ENCODE data around the gene TTYH1. TPM values are rescaled to one million over a fixed set of nuclear protein-coding genes. Genes with fewer than 3 reads are reported as not detected.

TTYH1 gene
- total and polyA plus RNA-seq, 4 donors: 0.05 to 0.46 (median 0.18) TPM; not detected in 1

GRCh38 chr19:54459282-54460229 lies 44.3 kb downstream of the TTYH1 start:
- Histone ChIP-seq H3K9me3 (ENCODE audit: control insufficient read depth in 4 of 4, insufficient read depth in 3 of 4, low read length in 3 of 4) (no peaks in the 10 kb centered on the region), H3K4me3 (no peak overlapping the region), H3K36me3 (ENCODE audit: control insufficient read depth in 4 of 4, insufficient read depth in 4 of 4, low read length in 4 of 4) (peaks cover 25 to 73% (median 40%) of the 10 kb centered on the region in 4 donors), H3K27ac (ENCODE audit: low read depth in 1 of 2, low read length in 1 of 2) (peak overlapping the region in 1 of 2 donors; percentile 21), H3K9ac (ENCODE audit: insufficient read depth in 1 of 2, low read length in 2 of 2) (peak overlapping the region in 1 of 2 donors; percentile 68), H3K27me3 (ENCODE audit: control insufficient read depth in 3 of 3, insufficient read depth in 3 of 3, low read length in 2 of 3) (no peaks in the 10 kb centered on the region), H3K4me1 (ENCODE audit: control insufficient read depth in 5 of 5, insufficient read depth in 5 of 5, low read length in 5 of 5) (peaks cover 0 to 50% (median 13%) of the 10 kb centered on the region in 5 donors)
- 81 to 84% methylated on average over 16 of the region's 16 CpGs for WGBS, 2 donors
- ATAC-seq (ENCODE audit: insufficient read depth, low FRiP score) (no peak), DNase-seq (no peak)
- TF ChIP-seq CTCF (IDR thresholded peaks at IDR 0.05; ENCODE audit: control extremely low read depth, extremely low read depth): no peak

GRCh38 chr19:54460230-54461005 lies 45.2 kb downstream of the TTYH1 start:
- Histone ChIP-seq H3K9ac (ENCODE audit: insufficient read depth in 1 of 2, low read length in 2 of 2) (peak overlapping the region in 1 of 2 donors; percentile 68), H3K4me3 (no peak overlapping the region), H3K4me1 (ENCODE audit: control insufficient read depth in 5 of 5, insufficient read depth in 5 of 5, low read length in 5 of 5) (peaks cover 0 to 50% (median 13%) of the 10 kb centered on the region in 5 donors), H3K27me3 (ENCODE audit: control insufficient read depth in 3 of 3, insufficient read depth in 3 of 3, low read length in 2 of 3) (no peaks in the 10 kb centered on the region), H3K27ac (ENCODE audit: low read depth in 1 of 2, low read length in 1 of 2) (peak overlapping the region in 1 of 2 donors; percentile 21), H3K36me3 (ENCODE audit: control insufficient read depth in 4 of 4, insufficient read depth in 4 of 4, low read length in 4 of 4) (peaks cover 16 to 64% (median 35%) of the 10 kb centered on the region in 4 donors), H3K9me3 (ENCODE audit: control insufficient read depth in 4 of 4, insufficient read depth in 3 of 4, low read length in 3 of 4) (no peaks in the 10 kb centered on the region)
- no peak for ATAC-seq (ENCODE audit: insufficient read depth, low FRiP score)
- DNase-seq: peak in 1 of 3 donors; percentile 5
- 71 to 81% methylated on average over 26 to 39 of the region's 39 CpGs for WGBS, 2 donors
- no peak for TF ChIP-seq CTCF (IDR thresholded peaks at IDR 0.05; ENCODE audit: control extremely low read depth, extremely low read depth)

- no peak for DNase-seq
- Histone ChIP-seq H3K9ac (ENCODE audit: insufficient read depth in 1 of 2, low read length in 2 of 2) (peak overlapping the region in 1 of 2 donors; percentile 27), H3K9me3 (ENCODE audit: control insufficient read depth in 4 of 4, insufficient read depth in 3 of 4, low read length in 3 of 4) (no peaks in the 10 kb centered on the region), H3K4me3 (no peak overlapping the region), H3K27ac (ENCODE audit: low read depth in 1 of 2, low read length in 1 of 2) (no peak overlapping the region), H3K4me1 (ENCODE audit: control insufficient read depth in 5 of 5, insufficient read depth in 5 of 5, low read length in 5 of 5) (peaks cover 0 to 50% (median 13%) of the 10 kb centered on the region in 5 donors), H3K36me3 (ENCODE audit: control insufficient read depth in 4 of 4, insufficient read depth in 4 of 4, low read length in 4 of 4) (peaks cover 15 to 57% (median 31%) of the 10 kb centered on the region in 4 donors), H3K27me3 (ENCODE audit: control insufficient read depth in 3 of 3, insufficient read depth in 3 of 3, low read length in 2 of 3) (no peaks in the 10 kb centered on the region)
- no peak for ATAC-seq (ENCODE audit: insufficient read depth, low FRiP score)
- TF ChIP-seq CTCF (IDR thresholded peaks at IDR 0.05; ENCODE audit: control extremely low read depth, extremely low read depth): no peak
- WGBS, 2 donors: 70 to 78% methylated on average over 26 to 27 of the region's 27 CpGs
Measured at GRCh38 chr19:54461210-54461609, 45.9 kb downstream of the TTYH1 start.

All from lung (tissue), 12 donors.